ENCODE data around the gene GMDS. TPM values are rescaled to one million over a fixed set of nuclear protein-coding genes. Genes with fewer than 3 reads are reported as not detected.

GMDS gene
- total RNA-seq, 6 experiments from 2014 or later, result 13.2 to 18.0 (median 14.7) TPM

- no peak for TF ChIP-seq CTCF (IDR thresholded peaks at IDR 0.05)
- DNase-seq, result no peak
- H3K27me3 Mint-ChIP-seq (ENCODE audit: insufficient read depth), result no peaks in the 10 kb centered on the region; the same call in 1 of the 2 replicates
- peaks cover 25% of the 10 kb centered on the region for H3K4me1 Mint-ChIP-seq (ENCODE audit: low read depth)
- no peak overlapping the region for H3K27ac Mint-ChIP-seq
- H3K4me3 Mint-ChIP-seq, result no peak overlapping the region
- no peaks in the 10 kb centered on the region for H3K9me3 Mint-ChIP-seq
- H3K36me3 Mint-ChIP-seq (ENCODE audit: low read depth), result no peaks in the 10 kb centered on the region
These were observed 444.6 kb downstream of the GMDS start for GRCh38 chr6:1800845-1801244.

- Mint-ChIP-seq H3K27me3 (ENCODE audit: insufficient read depth) (no peaks in the 10 kb centered on the region; the same call in 1 of the 2 replicates), H3K27ac (no peak overlapping the region), H3K4me1 (ENCODE audit: low read depth) (peaks cover 27% of the 10 kb centered on the region), H3K9me3 (no peaks in the 10 kb centered on the region), H3K4me3 (no peak overlapping the region), H3K36me3 (ENCODE audit: low read depth) (no peaks in the 10 kb centered on the region)
- TF ChIP-seq CTCF (IDR thresholded peaks at IDR 0.05), result no peak
- DNase-seq, result no peak
These were observed 446.5 kb downstream of the GMDS start for GRCh38 chr6:1798965-1799325.

GRCh38 chr6:1798303-1798964 lies 447.0 kb downstream of the GMDS start:
- no peak for DNase-seq
- Mint-ChIP-seq H3K4me3 (no peak overlapping the region; the same call in 1 of the 2 replicates), H3K4me1 (ENCODE audit: low read depth) (peaks cover 27% of the 10 kb centered on the region), H3K36me3 (ENCODE audit: low read depth) (no peaks in the 10 kb centered on the region), H3K9me3 (no peaks in the 10 kb centered on the region), H3K27ac (peak overlapping the region; percentile 1; the same call in 1 of the 2 replicates), H3K27me3 (ENCODE audit: insufficient read depth) (no peaks in the 10 kb centered on the region; the same call in 1 of the 2 replicates)
- TF ChIP-seq CTCF (IDR thresholded peaks at IDR 0.05), result no peak

- H3K36me3 Mint-ChIP-seq (ENCODE audit: low read depth), result no peaks in the 10 kb centered on the region
- DNase-seq, result peak; percentile 29
- H3K27ac Mint-ChIP-seq, result peak overlapping the region; percentile 6
- H3K9me3 Mint-ChIP-seq, result no peaks in the 10 kb centered on the region
- TF ChIP-seq CTCF (IDR thresholded peaks at IDR 0.05), result no peak
- no peaks in the 10 kb centered on the region; the same call in 1 of the 2 replicates for H3K27me3 Mint-ChIP-seq (ENCODE audit: insufficient read depth)
- peak overlapping the region; percentile 27; the same call in 1 of the 2 replicates for H3K4me3 Mint-ChIP-seq
- H3K4me1 Mint-ChIP-seq (ENCODE audit: low read depth), result peaks cover 27% of the 10 kb centered on the region
These were observed 447.6 kb downstream of the GMDS start for GRCh38 chr6:1797801-1798200.

GRCh38 chr6:1796706-1797529 lies 448.5 kb downstream of the GMDS start:
- peak; percentile 9 for DNase-seq
- peak overlapping the region; percentile 16; the same call in 1 of the 2 replicates for H3K27ac Mint-ChIP-seq
- no peaks in the 10 kb centered on the region for H3K9me3 Mint-ChIP-seq
- peak overlapping the region; percentile 27 for H3K4me3 Mint-ChIP-seq
- no peaks in the 10 kb centered on the region for H3K36me3 Mint-ChIP-seq (ENCODE audit: low read depth)
- peaks cover 27% of the 10 kb centered on the region for H3K4me1 Mint-ChIP-seq (ENCODE audit: low read depth)
- TF ChIP-seq CTCF (IDR thresholded peaks at IDR 0.05), result no peak
- H3K27me3 Mint-ChIP-seq (ENCODE audit: insufficient read depth), result no peaks in the 10 kb centered on the region; the same call in 1 of the 2 replicates
